B cell (primary cell): ENCODE results near the gene MVB12B. TPM values are rescaled to one million over a fixed set of nuclear protein-coding genes. Genes with fewer than 3 reads are reported as not detected.

Experiments
- ATAC-seq: fragments of 200-7000 bp; cut with Tn5 transposase; one replicate; pipeline ENCODE4 v1.10.0; 2021; ENCODE audit warnings: low read depth, mild to moderate bottlenecking, moderate number of reproducible peaks, moderate library complexity
- CTCF ChIA-PET: fragments of 350-600 bp; sonication (Branson Sonifier 250); formaldehyde crosslinking; loops from one replicate; lab custom pipeline; 2021; ENCODE audit warnings: antibody characterized with exemption, inconsistent platforms; lab: Charles Lee
- POLR2A ChIA-PET: fragments of 350-600 bp; sonication (Branson Sonifier 250); formaldehyde crosslinking; loops from one replicate; lab custom pipeline; 2021; ENCODE audit warnings: antibody characterized with exemption; lab: Charles Lee
- DNase-seq: peaks from one replicate; pipeline ENCODE4 v3.0.0; 2013
- H2AFZ ChIP-seq: 2 replicates; pipeline ENCODE4 v1.6.1; 2012; ENCODE audit warnings: mild to moderate bottlenecking, low read depth, low read length; ENCODE audit not compliant: insufficient read depth, poor library complexity, severe bottlenecking
- H3K27ac ChIP-seq, 2 donors: 1 replicate in 1 of 2; 2 replicates in 1 of 2; pipeline ENCODE4 v1.5.1; 2012 to 2013; ENCODE audit warnings: low read length in 2 of 2, mild to moderate bottlenecking in 2 of 2, moderate library complexity in 1 of 2
- H3K27me3 ChIP-seq, 4 experiments: fragments of 200-600 bp in 1 of 4; sonication (generic) in 1 of 4; replicated peaks in 1 of 4; 1 replicate in 2 of 4; 2 replicates in 2 of 4; pipeline versions ENCODE4 v1.6.1 to v1.7.0; 2013 to 2016; ENCODE audit warnings: low read length in 3 of 4, mild to moderate bottlenecking in 2 of 4, mixed read lengths in 1 of 4, moderate library complexity in 1 of 4; ENCODE audit not compliant: insufficient read depth in 4 of 4, control insufficient read depth in 3 of 4; ENCODE audit errors: control extremely low read depth in 1 of 4
- H3K36me3 ChIP-seq, 2 experiments: replicated peaks in 1 of 2; 1 replicate in 1 of 2; 2 replicates in 1 of 2; pipeline versions ENCODE4 v1.6.1 to v1.7.1; 2013; ENCODE audit warnings: low read length in 1 of 2; ENCODE audit not compliant: insufficient read depth in 2 of 2, control insufficient read depth in 1 of 2; ENCODE audit errors: control extremely low read depth in 1 of 2, extremely low read depth in 1 of 2
- H3K4me1 ChIP-seq, 2 donors: fragments of 200-600 bp in 1 of 2; sonication (generic) in 1 of 2; 1 replicate in 1 of 2; 2 replicates in 1 of 2; pipeline versions ENCODE4 v1.5.1 to v1.6.1; 2013 to 2017; ENCODE audit warnings: low read length in 2 of 2; ENCODE audit not compliant: control insufficient read depth in 2 of 2, insufficient read depth in 2 of 2
- H3K4me2 ChIP-seq: replicated peaks from 2 replicates; pipeline ENCODE3; 2012; ENCODE audit warnings: mild to moderate bottlenecking, low read depth, low read length; ENCODE audit not compliant: poor library complexity, severe bottlenecking
- H3K4me3 ChIP-seq, 5 experiments: fragments of 200-600 bp in 1 of 5; sonication (generic) in 1 of 5; 1 replicate in 3 of 5; 2 replicates in 2 of 5; pipeline versions ENCODE4 v1.5.1 to v1.7.0; 2011 to 2016; ENCODE audit warnings: low read length in 4 of 5, mild to moderate bottlenecking in 4 of 5, low read depth in 2 of 5, control low read depth in 1 of 5, moderate library complexity in 1 of 5; ENCODE audit not compliant: insufficient read depth in 1 of 5; ENCODE audit errors: control extremely low read depth in 1 of 5, extremely low read depth in 1 of 5
- H3K79me2 ChIP-seq: fragments of 200-600 bp; sonication (generic); one replicate; pipeline ENCODE4 v1.6.0; 2016; ENCODE audit warnings: low read length; ENCODE audit not compliant: control insufficient read depth, insufficient read depth
- H3K9ac ChIP-seq: fragments of 200-600 bp; sonication (generic); 2 replicates; pipeline ENCODE4 v1.6.1; 2017; ENCODE audit warnings: mild to moderate bottlenecking, low read length, moderate library complexity
- H3K9me3 ChIP-seq, 3 donors: one replicate each; pipeline versions ENCODE4 v1.6.1 to v1.7.1; 2013; ENCODE audit warnings: low read length in 2 of 3; ENCODE audit not compliant: control insufficient read depth in 2 of 3, insufficient read depth in 1 of 3; ENCODE audit errors: control extremely low read depth in 1 of 3
- H4K20me1 ChIP-seq: 2 replicates; pipeline ENCODE4 v1.6.0; 2012; ENCODE audit warnings: mild to moderate bottlenecking, low read length; ENCODE audit not compliant: insufficient read depth, control insufficient read depth, poor library complexity, severe bottlenecking
- H3K27ac Mint-ChIP-seq: one replicate; pipeline ENCODE4 v1.8.0; 2021; ENCODE audit warnings: mixed read lengths
- H3K27me3 Mint-ChIP-seq: one replicate; pipeline ENCODE4 v1.8.0; 2021; ENCODE audit warnings: mixed read lengths
- H3K4me1 Mint-ChIP-seq: one replicate; pipeline ENCODE4 v1.8.0; 2021; ENCODE audit warnings: mixed read lengths
- H3K4me3 Mint-ChIP-seq: one replicate; pipeline ENCODE4 v1.8.0; 2021; ENCODE audit warnings: mixed read lengths
- H3K9me3 Mint-ChIP-seq: one replicate; pipeline ENCODE4 v1.8.0; 2022; ENCODE audit warnings: mixed read lengths; ENCODE audit not compliant: insufficient read depth
- CTCF ChIP-seq: fragments of 200-600 bp; IDR thresholded peaks from one replicate; pipeline ENCODE4 v1.8.0; 2022; ENCODE audit warnings: antibody characterized with exemption, mild to moderate bottlenecking
- EZH2 ChIP-seq: IDR thresholded peaks from 2 replicates; pipeline ENCODE4 v1.6.1; 2012; ENCODE audit warnings: borderline replicate concordance, low read depth, mild to moderate bottlenecking, moderate library complexity, low read length; ENCODE audit not compliant: insufficient read depth, poor library complexity, severe bottlenecking
- WGBS: methylation state at CpG from one replicate; pipeline ENCODE4 v1.1.5; 2013; ENCODE audit warnings: missing lambda C conversion rate; ENCODE audit not compliant: insufficient coverage; 5-methylcytosine and 5-hydroxymethylcytosine counted together
- intact Hi-C: fragments of 100-400 bp; cut with micrococcal nuclease; formaldehyde crosslinking; loops from one replicate; pipeline ENCODE4 v1.10.0; 2022
- polyA plus RNA-seq: library from polyadenylated mRNA; depleted of rRNA; stranded (reverse); fragments of >200 nt; gene quantifications from 2 replicates; pipeline ENCODE4 v1.2.3, GENCODE V29; 2012
- total RNA-seq, 2 donors: library from RNA; stranded (reverse); fragments of 120-200 nt in 1 of 2; gene quantifications; 1 replicate in 1 of 2; 2 replicates in 1 of 2; pipeline versions ENCODE4 v1.2.3 to v1.2.4, GENCODE V29; 2013 to 2022

Gene MVB12B
- total and polyA plus RNA-seq, 2 donors (not counting 1 experiment from before 2014, with no cell fraction given): 1.2 to 9.8 TPM

DNA sequence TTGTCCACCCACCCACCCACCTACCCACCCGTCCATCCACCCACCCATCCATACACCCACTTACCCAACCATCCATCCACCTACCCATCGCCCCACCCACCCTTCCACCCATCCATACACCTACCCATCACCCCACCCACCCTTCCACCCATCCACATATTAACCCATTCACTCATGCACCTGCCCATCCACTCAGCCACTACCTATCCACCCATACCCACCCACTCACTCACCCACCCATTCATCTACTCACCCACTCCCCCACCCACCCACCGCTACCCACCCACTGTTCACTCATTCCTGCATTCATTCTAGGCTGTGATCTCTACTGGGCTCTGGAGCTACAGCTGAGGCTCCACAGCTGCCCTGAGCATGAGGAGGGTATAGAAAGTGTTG lies 169.6 kb downstream of the MVB12B start:
- no peak overlapping the region for H3K4me3 Mint-ChIP-seq
- H3K9me3 Mint-ChIP-seq: no peaks in the 10 kb centered on the region
- CTCF ChIA-PET: interaction anchor here (0.7 to 14.6 kb wide), 5 partner anchors 56 to 297 kb away, joined by 3 to 420 read pairs (median 8); no protein-coding TSS in a partner anchor
- no CpG with 5 or more reads among the region's 3 CpGs for WGBS
- DNase-seq (no peak), ATAC-seq (no peak)
- H3K27ac Mint-ChIP-seq: no peak overlapping the region
- Histone ChIP-seq H4K20me1 (peaks cover 10% of the 10 kb centered on the region), H3K36me3 (no peaks in the 10 kb centered on the region), H3K27me3 (peaks cover 0 to 33% (median 11%) of the 10 kb centered on the region in 4 experiments), H3K9me3 (peaks cover 0 to 3% (median 0%) of the 10 kb centered on the region in 3 donors), H3K4me2 (no peak overlapping the region), H3K4me1 (peaks cover 14 to 20% of the 10 kb centered on the region in 2 donors), H3K79me2 (no peaks in the 10 kb centered on the region), H2AFZ (no peak overlapping the region), H3K9ac (no peak overlapping the region), H3K27ac (no peak overlapping the region), H3K4me3 (no peak overlapping the region)
- peaks cover 13% of the 10 kb centered on the region for H3K27me3 Mint-ChIP-seq
- POLR2A ChIA-PET: no interaction called here
- intact Hi-C loops: loop anchor here (10.0 kb wide), 1 partner anchor 941 kb away; no protein-coding TSS in a partner anchor
- no peak for TF ChIP-seq EZH2
- TF ChIP-seq CTCF: no peak
- peaks cover 12% of the 10 kb centered on the region for H3K4me1 Mint-ChIP-seq
